ENCODE measurements around the gene MESP1. TPM values are rescaled to one million over a fixed set of nuclear protein-coding genes. Genes with fewer than 3 reads are reported as not detected.

Gene MESP1
- polyA plus RNA-seq, 1 experiment: 0.49 TPM

DNA sequence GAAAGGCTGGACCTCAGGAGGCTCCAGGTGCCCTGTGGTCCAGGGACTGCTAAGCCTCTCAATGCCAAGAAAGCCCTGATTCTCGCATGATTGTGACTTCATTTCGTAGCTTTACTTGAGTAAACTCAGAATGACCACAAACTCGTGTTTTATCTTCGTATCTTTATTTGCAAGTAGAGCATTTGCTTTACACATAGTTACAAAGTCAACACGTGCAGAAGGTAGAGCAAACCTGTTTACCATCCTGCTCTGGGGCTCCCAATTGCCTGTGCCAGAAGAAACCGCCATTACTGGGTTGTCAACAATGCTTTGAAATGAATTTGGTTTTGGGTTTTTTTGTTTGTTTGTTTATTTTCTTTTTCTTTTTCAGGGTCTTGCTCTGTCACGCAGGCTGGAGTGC, 5.8 kb upstream of the MESP1 start:
- Histone ChIP-seq H3K27me3 (ENCODE audit: control insufficient read depth, insufficient read depth, low read length) (no peaks in the 10 kb centered on the region), H3K4me3 (ENCODE audit: low read depth, low read length) (no peak overlapping the region), H3K36me3 (ENCODE audit: control insufficient read depth, insufficient read depth, low read length) (no peaks in the 10 kb centered on the region)
- DNase-seq (ENCODE audit: low read depth): no peak
- CTCF ChIA-PET: interaction anchor here (1.0 to 10.8 kb wide), 3 partner anchors 107 to 131 kb away, joined by 3 to 221 read pairs (median 120); no protein-coding TSS in a partner anchor
- TF ChIP-seq CTCF (IDR thresholded peaks at IDR 0.05; ENCODE audit: insufficient read depth, low read depth, low read length): no peak
- POLR2A ChIA-PET: no interaction called here

DNA sequence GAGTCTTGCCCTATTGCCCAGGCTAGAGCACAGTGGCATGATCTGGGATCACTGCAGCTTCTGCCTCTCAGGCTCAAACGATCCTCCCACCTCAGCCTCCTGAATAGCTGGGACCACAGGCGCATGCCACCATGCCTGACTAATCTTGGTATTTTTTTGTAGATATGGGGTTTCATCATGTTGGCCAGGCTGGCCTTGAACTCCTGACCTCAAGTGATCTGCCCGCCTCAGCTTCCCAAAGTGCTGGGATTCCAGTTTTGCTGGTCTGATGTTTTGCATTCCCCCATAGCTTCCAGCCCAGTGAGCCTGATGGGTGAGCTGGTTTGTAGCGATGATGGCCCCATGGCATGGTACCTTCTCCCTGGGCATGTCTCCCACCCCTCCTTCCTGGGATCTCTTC, 4.7 kb upstream of the MESP1 start:
- no peak for TF ChIP-seq CTCF (IDR thresholded peaks at IDR 0.05; ENCODE audit: insufficient read depth, low read depth, low read length)
- Histone ChIP-seq H3K27me3 (ENCODE audit: control insufficient read depth, insufficient read depth, low read length) (no peaks in the 10 kb centered on the region), H3K36me3 (ENCODE audit: control insufficient read depth, insufficient read depth, low read length) (no peaks in the 10 kb centered on the region), H3K4me3 (ENCODE audit: low read depth, low read length) (no peak overlapping the region)
- POLR2A ChIA-PET: no interaction called here
- DNase-seq (ENCODE audit: low read depth): no peak
- CTCF ChIA-PET: interaction anchor here (1.0 to 10.8 kb wide), 5 partner anchors 16 to 138 kb away, joined by 3 to 221 read pairs (median 6); partner anchors contain the start of gene AP3S2

- no peaks in the 10 kb centered on the region for H3K36me3 ChIP-seq (ENCODE audit: control insufficient read depth, insufficient read depth, low read length)
- no peaks in the 10 kb centered on the region for H3K27me3 ChIP-seq (ENCODE audit: control insufficient read depth, insufficient read depth, low read length)
- DNase-seq (ENCODE audit: low read depth): no peak
- POLR2A ChIA-PET: interaction anchor here (0.5 to 0.6 kb wide), 2 partner anchors 69 to 130 kb away, joined by 4 to 5 read pairs; no protein-coding TSS in a partner anchor
- H3K4me3 ChIP-seq (ENCODE audit: low read depth, low read length): no peak overlapping the region
- TF ChIP-seq CTCF (IDR thresholded peaks at IDR 0.05; ENCODE audit: insufficient read depth, low read depth, low read length): no peak
- CTCF ChIA-PET: interaction anchor here (0.6 to 10.8 kb wide), 6 partner anchors 10 to 566 kb away, joined by 3 to 221 read pairs (median 6); partner anchors contain the start of gene AP3S2
Observed at GRCh38 chr15:89754361-89755154, 3.5 kb upstream of the MESP1 start.

- DNase-seq (ENCODE audit: low read depth): no peak
- no peak overlapping the region for H3K4me3 ChIP-seq (ENCODE audit: low read depth, low read length)
- POLR2A ChIA-PET: interaction anchor here (0.5 to 0.6 kb wide), 2 partner anchors 70 to 129 kb away, joined by 4 to 5 read pairs; no protein-coding TSS in a partner anchor
- TF ChIP-seq CTCF (IDR thresholded peaks at IDR 0.05; ENCODE audit: insufficient read depth, low read depth, low read length): no peak
- no peaks in the 10 kb centered on the region for H3K36me3 ChIP-seq (ENCODE audit: control insufficient read depth, insufficient read depth, low read length)
- CTCF ChIA-PET: interaction anchor here (1.3 to 10.8 kb wide), 5 partner anchors 9 to 134 kb away, joined by 5 to 221 read pairs (median 12); no protein-coding TSS in a partner anchor
- H3K27me3 ChIP-seq (ENCODE audit: control insufficient read depth, insufficient read depth, low read length): no peaks in the 10 kb centered on the region
Observed at GRCh38 chr15:89753855-89754254, 2.8 kb upstream of the MESP1 start.

- Histone ChIP-seq H3K4me3 (ENCODE audit: low read depth, low read length) (no peak overlapping the region), H3K27me3 (ENCODE audit: control insufficient read depth, insufficient read depth, low read length) (peaks cover 2% of the 10 kb centered on the region; the same call in 1 of the 2 replicates), H3K36me3 (ENCODE audit: control insufficient read depth, insufficient read depth, low read length) (no peaks in the 10 kb centered on the region)
- POLR2A ChIA-PET: no interaction called here
- CTCF ChIA-PET: interaction anchor here (1.2 to 7.2 kb wide), 5 partner anchors 9 to 140 kb away, joined by 3 to 47 read pairs (median 11); no protein-coding TSS in a partner anchor
- no peak for DNase-seq (ENCODE audit: low read depth)
- no peak for TF ChIP-seq CTCF (IDR thresholded peaks at IDR 0.05; ENCODE audit: insufficient read depth, low read depth, low read length)
Observed at GRCh38 chr15:89751748-89752147, 699 bp upstream of the MESP1 start.

Measured in BJ (cell line).